Psoas muscle (tissue), 8 donors: ENCODE results near the gene SMCO2. TPM values are rescaled to one million over a fixed set of nuclear protein-coding genes. Genes with fewer than 3 reads are reported as not detected.
A peak's percentile ranks its signal among the peaks of the same experiment; 100 is the strongest.

Experiments
- ATAC-seq, 4 donors: fragments of 200-7000 bp; cut with Tn5 transposase; one replicate each; pipeline ENCODE4 v1.9.1; 2020; ENCODE audit warnings: moderate library complexity in 3 of 4, mild to moderate bottlenecking in 2 of 4
- DNase-seq, 2 donors: peaks; one replicate each; pipeline ENCODE4 v3.0.0-alpha.2; 2020
- H3K27ac ChIP-seq: fragments of 200-600 bp; one replicate; pipeline ENCODE4 v1.8.0; 2022
- H3K27me3 ChIP-seq, 3 donors: fragments of 200-600 bp in 1 of 3; one replicate each; pipeline versions ENCODE4 v1.6.1 to v1.8.0; 2013 to 2022; ENCODE audit warnings: low read length in 2 of 3, mild to moderate bottlenecking in 2 of 3, moderate library complexity in 1 of 3; ENCODE audit not compliant: insufficient read depth in 3 of 3
- H3K36me3 ChIP-seq, 2 donors: fragments of 200-600 bp in 1 of 2; one replicate each; pipeline versions ENCODE4 v1.6.1 to v1.8.0; 2013 to 2022; ENCODE audit warnings: low read depth in 1 of 2, mild to moderate bottlenecking in 1 of 2, moderate library complexity in 1 of 2; ENCODE audit not compliant: insufficient read depth in 1 of 2
- H3K4me1 ChIP-seq: fragments of 200-600 bp; one replicate; pipeline ENCODE4 v1.8.0; 2022
- H3K4me3 ChIP-seq: fragments of 200-600 bp; one replicate; pipeline ENCODE4 v1.8.0; 2022; ENCODE audit warnings: mild to moderate bottlenecking
- H3K9me3 ChIP-seq: fragments of 200-600 bp; one replicate; pipeline ENCODE4 v1.8.0; 2022
- WGBS, 3 donors: extraction: QIAGEN DNeasy Blood & Tissue Kit; methylation state at CpG; one replicate each; pipeline versions ENCODE4 v1.1.6 to v1.1.7; 2013; 5-methylcytosine and 5-hydroxymethylcytosine counted together
- intact Hi-C, 2 donors: fragments of 100-400 bp; cut with DNase I; formaldehyde crosslinking; loops; one replicate each; pipeline versions ENCODE4 v1.11.0 to v1.14.2; 2022
- polyA plus RNA-seq, 3 donors: library from polyadenylated mRNA; stranded (reverse); fragments of 200-250 nt; gene quantifications; one replicate each; pipeline ENCODE4 v1.2.3, GENCODE V29; 2013
- total RNA-seq, 4 donors: library from RNA; stranded (reverse); fragmentation: NEBNext Ultra II Directional in 2 of 4; extraction: Animal tissue kit (Norgen Biotek cat#: 25700) in 2 of 4; gene quantifications; one replicate each; pipeline versions ENCODE4 v1.2.1 to v1.2.4, GENCODE V29; 2021 to 2023
- TF ChIP-seq, protein P1 (sequence below): fragments of 200-600 bp; IDR thresholded peaks from one replicate; pipeline ENCODE4 v1.8.0; 2022; ENCODE audit warnings: antibody characterized with exemption
- donor health status: healthy with polysubstance abuse.
- donor health status: DM: no; HTN: no; CAD: no; lungs with moderate emphysema.
- donor health status: Bipolar disorder and iron deficiency.
- donor health status: healthy.
- donor health status: DM: yes; HTN: yes; CAD: no.
- donor health status: DM: no; HTN: no; CAD: no.
- donor health status: DM: no; HTN: no; CAD: no.
- donor health status: DM: yes; HTN: yes; CAD: no.

SMCO2 gene
- total and polyA plus RNA-seq, 7 donors = not detected

DNA sequence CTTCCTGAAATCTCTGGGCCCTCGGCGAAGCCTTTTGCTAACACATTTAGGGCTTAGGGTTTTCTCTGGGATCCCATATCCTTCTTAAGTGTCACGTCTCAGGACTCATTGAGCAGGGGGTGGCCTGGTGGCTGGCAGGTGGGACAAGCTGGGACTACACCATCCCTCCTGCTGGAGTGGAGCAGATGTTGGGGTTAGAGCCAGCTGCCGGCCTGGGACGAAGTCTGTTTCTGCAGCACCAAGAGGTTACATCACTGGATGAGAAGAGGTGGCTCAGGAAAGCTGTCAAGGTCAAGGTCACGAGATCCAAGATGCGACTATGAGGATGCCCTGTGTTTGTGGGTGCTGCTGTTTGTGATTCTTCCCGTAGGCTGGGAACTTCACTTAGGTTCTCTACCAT lies 16.3 kb downstream of the SMCO2 start:
- Histone ChIP-seq H3K27ac (no peak overlapping the region), H3K4me3 (no peak overlapping the region), H3K9me3 (no peaks in the 10 kb centered on the region), H3K4me1 (no peaks in the 10 kb centered on the region), H3K36me3 (no peaks in the 10 kb centered on the region), H3K27me3 (peaks cover 0 to 4% (median 0%) of the 10 kb centered on the region in 3 donors)
- intact Hi-C loops = no loop called here
- ATAC-seq (no peak), DNase-seq (no peak)
- WGBS, 3 donors = 47 to 67% (median 54%) methylated on average over 8 of the region's 8 CpGs
- TF ChIP-seq, protein P1, sequence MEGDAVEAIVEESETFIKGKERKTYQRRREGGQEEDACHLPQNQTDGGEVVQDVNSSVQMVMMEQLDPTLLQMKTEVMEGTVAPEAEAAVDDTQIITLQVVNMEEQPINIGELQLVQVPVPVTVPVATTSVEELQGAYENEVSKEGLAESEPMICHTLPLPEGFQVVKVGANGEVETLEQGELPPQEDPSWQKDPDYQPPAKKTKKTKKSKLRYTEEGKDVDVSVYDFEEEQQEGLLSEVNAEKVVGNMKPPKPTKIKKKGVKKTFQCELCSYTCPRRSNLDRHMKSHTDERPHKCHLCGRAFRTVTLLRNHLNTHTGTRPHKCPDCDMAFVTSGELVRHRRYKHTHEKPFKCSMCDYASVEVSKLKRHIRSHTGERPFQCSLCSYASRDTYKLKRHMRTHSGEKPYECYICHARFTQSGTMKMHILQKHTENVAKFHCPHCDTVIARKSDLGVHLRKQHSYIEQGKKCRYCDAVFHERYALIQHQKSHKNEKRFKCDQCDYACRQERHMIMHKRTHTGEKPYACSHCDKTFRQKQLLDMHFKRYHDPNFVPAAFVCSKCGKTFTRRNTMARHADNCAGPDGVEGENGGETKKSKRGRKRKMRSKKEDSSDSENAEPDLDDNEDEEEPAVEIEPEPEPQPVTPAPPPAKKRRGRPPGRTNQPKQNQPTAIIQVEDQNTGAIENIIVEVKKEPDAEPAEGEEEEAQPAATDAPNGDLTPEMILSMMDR = no peak

DNA sequence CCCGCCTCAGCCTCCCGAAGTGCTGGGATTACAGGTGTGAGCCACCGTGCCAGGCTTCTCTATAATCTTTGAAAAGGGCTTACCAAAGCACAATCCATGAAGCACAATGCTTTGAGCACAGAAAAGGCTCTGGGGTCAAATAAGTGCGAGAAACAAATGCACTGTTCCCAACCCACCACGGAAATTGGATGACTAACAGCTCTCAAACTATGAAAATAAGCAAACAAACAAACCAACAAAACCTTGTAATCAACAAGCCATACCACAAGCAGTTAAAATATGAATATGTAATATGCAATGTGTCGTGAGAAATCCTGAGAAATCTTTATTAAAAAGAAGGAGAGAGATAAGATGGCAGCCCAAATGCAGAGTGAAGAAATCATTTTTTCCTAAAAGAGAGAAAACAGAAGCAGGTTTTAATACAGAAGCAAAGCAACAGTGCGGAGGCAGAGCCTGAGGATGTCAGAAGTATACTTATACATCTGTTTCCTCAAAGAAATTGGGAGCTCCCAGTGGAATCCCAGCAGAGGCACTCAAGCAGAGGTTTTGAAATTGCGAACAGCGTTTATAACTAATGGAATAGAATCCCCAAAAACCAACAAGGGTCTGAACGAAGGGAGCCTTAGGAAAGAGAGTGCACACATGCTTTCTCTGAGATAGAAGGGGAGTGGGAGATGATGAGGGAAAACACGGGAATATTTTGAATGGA lies 17.1 kb downstream of the SMCO2 start:
- Histone ChIP-seq H3K4me1 (no peaks in the 10 kb centered on the region), H3K27ac (no peak overlapping the region), H3K9me3 (no peaks in the 10 kb centered on the region), H3K27me3 (peaks cover 0 to 4% (median 0%) of the 10 kb centered on the region in 3 donors), H3K36me3 (no peaks in the 10 kb centered on the region), H3K4me3 (no peak overlapping the region)
- no peak for ATAC-seq
- WGBS, 3 donors = 49 to 58% (median 51%) methylated on average over 11 of the region's 11 CpGs
- DNase-seq = no peak
- intact Hi-C loops = no loop called here
- TF ChIP-seq, protein P1 = no peak

DNA sequence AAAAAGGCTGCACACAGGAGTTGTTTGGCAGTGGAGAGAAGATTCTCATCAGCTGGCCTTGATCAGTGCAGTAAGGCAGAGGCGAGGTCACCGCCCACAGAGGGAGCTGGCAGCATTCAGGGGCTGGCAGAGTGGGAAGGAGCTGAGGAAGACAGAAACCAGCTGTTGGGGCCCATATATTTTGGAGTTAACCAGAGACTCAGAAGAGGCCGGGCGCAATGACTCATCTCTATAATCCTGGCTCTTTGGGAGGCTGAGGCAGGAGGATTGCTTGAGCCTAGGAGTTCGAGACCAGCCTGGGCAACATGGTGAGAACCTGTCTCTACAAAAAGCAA lies 17.7 kb downstream of the SMCO2 start:
- DNase-seq (peak in 1 of 2 donors; percentile 54), ATAC-seq (no peak)
- H3K4me3 ChIP-seq = no peak overlapping the region
- H3K36me3 ChIP-seq = no peaks in the 10 kb centered on the region
- TF ChIP-seq, protein P1 = no peak
- no peaks in the 10 kb centered on the region for H3K4me1 ChIP-seq
- peaks cover 0 to 4% (median 0%) of the 10 kb centered on the region in 3 donors for H3K27me3 ChIP-seq
- WGBS, 3 donors = 42 to 64% (median 44%) methylated on average over 5 of the region's 5 CpGs
- intact Hi-C loops = no loop called here
- H3K27ac ChIP-seq = no peak overlapping the region
- H3K9me3 ChIP-seq = no peaks in the 10 kb centered on the region

DNA sequence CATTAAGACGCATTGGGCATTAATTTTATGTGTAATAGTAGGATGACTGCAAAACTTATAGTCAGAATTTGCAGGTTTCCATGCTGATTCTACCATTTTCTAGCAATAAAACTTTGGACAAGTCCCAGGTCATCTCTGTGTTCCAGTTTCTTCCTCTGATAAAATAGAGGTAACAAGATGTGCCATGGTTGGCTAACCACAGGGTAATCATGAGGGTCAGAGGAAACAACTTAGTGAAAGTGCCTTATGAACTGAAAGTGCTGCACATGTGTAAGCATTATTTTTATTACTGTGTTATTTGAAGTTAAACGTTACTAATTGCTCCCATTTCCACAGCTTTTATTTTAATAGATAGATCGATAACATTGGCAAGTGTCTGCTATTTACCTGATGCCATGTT lies 21.1 kb downstream of the SMCO2 start:
- DNase-seq (no peak), ATAC-seq (no peak)
- intact Hi-C loops = no loop called here
- Histone ChIP-seq H3K27me3 (no peaks in the 10 kb centered on the region), H3K4me1 (no peaks in the 10 kb centered on the region), H3K36me3 (no peaks in the 10 kb centered on the region), H3K9me3 (no peaks in the 10 kb centered on the region), H3K4me3 (no peak overlapping the region), H3K27ac (no peak overlapping the region)
- WGBS, 3 donors = 86 to 95% (median 89%) methylated on average over 3 of the region's 3 CpGs
- TF ChIP-seq, protein P1 = no peak

DNA sequence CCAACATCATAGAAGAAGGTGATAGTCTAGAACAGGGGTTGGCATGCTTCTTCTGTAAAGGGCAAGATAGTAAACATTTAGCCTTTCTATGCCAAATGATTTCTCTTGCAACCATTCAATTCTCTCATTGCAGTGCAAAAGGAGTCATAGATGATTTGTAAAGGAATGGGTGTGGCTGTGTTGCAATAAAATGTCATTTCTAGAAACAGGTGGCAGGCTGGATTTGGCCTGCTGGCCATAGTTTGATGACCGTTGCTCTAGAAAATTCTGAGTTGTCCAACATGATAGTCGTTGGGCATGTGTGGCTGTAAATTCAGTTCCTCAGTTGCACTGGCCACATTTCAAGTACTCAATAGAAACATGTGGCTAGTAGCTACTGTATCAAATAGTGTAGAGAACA lies 21.7 kb downstream of the SMCO2 start:
- H3K4me1 ChIP-seq = no peaks in the 10 kb centered on the region
- TF ChIP-seq, protein P1 = no peak
- H3K4me3 ChIP-seq = no peak overlapping the region
- no peaks in the 10 kb centered on the region for H3K27me3 ChIP-seq
- intact Hi-C loops = no loop called here
- H3K9me3 ChIP-seq = no peaks in the 10 kb centered on the region
- 18 to 32% (median 28%) methylated on average over 2 of the region's 2 CpGs for WGBS, 3 donors
- ATAC-seq (no peak), DNase-seq (no peak)
- H3K36me3 ChIP-seq = no peaks in the 10 kb centered on the region
- H3K27ac ChIP-seq = no peak overlapping the region
